Activated CD8-positive, alpha-beta memory T cell treated with anti-CD3 and anti-CD28 coated beads, Interleukin-2, amount 50 U/mL, for 1 hour (primary cell): ENCODE measurements around the gene DRC1.
"Not testable (repeated sequence)": the region's sequence is repeated elsewhere in the genome, so short reads cannot be mapped to it uniquely, and the experiment has no call there.

Experiments
- DNase-seq: peaks from one replicate; pipeline ENCODE4 v3.0.0-alpha.2; 2020; ENCODE audit errors: extremely low read depth

Gene DRC1

DNA sequence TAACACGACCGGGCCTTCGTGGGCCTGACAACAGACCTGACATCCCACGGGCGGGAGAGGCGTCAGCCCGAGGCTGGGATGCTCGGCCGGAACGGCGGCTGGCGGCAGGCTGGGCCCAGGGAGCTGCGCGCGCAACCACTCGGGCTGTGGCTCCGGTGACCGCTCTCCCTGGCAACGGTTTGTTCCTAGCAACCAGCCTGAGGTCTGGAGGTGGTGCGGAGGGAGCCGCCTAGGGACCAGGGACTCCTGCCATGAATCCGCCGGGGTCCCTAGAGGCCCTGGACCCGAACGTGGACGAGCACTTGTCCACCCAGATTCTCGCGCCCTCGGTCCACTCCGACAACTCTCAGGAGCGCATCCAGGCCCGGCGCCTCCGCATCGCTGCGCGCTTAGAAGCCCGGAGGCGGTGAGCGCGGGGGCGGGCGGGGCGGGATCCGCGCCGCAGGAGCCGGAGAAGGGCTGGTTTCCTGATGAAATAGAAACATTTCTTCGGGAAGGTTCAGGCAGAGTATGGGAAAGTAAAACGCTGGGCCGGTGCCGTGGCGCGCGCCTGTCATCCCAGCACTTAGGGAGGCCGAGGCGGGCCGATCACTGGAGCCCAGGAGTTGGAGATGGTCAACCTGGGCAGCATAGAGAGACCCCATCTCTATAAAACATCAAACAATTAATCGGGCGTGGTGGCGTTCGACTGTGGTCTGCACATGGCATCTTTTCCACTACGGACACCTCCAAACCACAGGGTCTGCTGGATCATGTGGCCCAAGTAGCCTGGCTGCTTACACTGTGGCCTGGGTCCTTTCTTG is at the start of gene DRC1:
TSS of gene DRC1 (plus strand) at position 182 of the 803 bp plus-strand sequence. CDS start at position 252, 70 bp downstream.
- DNase-seq, result no peak

DNA sequence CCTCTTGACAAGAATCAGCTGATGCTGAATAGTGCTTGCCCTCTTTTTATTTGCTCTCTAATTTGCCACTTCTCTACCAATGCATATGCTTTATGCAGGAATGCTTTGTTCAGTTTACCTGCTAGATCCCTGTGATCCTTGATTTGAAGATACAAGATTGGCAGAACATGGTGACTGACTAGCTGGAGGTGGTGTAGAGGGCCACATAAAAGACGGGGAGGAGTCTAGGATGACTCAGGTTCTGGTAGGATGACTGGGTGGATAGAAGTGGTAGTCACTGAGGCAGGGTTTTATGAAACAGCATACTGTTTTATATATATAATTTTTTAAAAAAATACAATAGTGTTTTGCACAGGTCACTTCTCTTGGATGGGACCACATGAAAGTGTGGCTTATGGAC is 48.8 kb upstream of the DRC1 start:
- no peak for DNase-seq

DNA sequence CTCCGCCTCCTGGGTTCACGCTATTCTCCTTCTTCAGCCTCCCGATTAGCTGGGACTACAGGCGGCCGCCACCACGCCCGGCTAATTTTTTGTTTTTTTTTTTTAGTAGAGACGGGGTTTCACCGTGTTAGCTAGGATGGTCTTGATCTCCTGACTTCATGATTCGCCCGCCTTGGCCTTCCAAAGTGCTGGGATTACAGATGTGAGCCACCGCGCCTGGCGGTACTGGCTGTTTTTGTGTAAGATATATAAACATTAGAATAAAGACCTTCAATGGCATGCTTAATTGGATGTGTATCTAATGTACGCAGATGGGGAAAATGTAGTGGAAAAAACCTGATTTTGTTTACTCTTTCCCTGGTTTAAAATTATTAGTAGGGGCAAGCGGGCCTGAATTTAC is 47.3 kb upstream of the DRC1 start:
- DNase-seq, result not testable (repeated sequence)

DNA sequence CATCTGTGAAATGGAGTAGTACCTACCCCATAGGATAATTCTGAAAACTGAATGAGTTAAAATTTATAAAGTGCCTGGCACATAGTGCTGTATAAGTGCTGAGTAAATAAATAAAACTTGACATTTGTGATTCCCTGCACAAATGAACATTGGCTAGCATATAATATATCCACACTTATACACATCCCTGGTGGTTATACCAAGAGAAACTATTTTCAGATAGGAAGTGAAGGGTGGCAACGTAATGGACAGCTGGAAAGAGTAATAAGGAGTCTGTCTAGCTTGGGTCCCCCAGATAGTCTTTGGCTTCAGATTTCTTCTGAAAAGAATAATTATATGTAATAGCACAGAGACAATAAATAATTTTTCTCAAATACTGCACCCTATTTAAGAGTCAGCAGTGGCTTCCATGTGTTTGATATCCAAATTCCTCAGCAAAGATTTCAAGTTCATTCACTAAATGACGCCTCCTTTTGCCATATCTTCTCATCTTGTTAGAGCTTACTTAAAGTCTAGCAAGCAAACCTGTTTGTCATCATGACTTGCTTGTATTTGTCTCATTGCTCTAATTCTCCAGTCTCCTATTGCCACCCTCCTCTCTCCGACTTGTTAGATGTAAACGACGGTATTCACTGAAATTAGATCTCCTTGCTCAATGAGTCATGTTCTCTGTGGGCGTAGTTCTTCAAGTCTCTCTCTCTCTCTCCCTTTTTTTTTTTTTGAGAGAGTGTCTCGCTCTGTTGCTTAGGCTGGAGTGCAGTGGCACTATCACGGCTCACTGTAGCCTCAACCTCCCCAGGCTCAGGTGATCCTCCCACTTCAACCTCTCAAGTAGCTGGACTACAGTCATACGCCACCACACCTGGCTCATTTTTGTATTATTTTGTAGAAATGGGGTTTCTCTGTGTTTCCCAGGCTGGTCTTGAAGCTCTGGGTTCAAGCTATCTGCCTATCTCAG is 46.4 kb upstream of the DRC1 start:
- DNase-seq, result no peak

GRCh38 chr2:26356111-26356510 is 45.6 kb upstream of the DRC1 start:
- DNase-seq, result no peak

DNA sequence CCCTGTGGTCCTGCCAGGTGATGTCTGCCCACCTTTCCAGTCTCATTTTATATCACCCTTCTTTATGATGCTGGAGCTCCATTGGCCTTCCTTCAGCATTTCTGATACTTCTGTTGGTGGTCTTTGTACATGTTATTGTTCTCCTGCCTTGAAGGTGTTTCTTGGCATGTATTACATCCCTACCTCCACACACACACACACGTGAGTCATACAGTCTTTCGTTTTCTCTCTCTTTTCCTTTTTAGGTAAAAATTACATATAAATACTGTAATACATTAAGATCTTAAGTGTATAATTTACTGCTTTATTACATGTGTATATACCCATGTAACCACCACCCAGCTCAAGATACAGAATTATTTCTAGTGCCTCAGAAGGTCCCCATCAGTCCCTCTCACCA is 44.9 kb upstream of the DRC1 start:
- no peak for DNase-seq

DNA sequence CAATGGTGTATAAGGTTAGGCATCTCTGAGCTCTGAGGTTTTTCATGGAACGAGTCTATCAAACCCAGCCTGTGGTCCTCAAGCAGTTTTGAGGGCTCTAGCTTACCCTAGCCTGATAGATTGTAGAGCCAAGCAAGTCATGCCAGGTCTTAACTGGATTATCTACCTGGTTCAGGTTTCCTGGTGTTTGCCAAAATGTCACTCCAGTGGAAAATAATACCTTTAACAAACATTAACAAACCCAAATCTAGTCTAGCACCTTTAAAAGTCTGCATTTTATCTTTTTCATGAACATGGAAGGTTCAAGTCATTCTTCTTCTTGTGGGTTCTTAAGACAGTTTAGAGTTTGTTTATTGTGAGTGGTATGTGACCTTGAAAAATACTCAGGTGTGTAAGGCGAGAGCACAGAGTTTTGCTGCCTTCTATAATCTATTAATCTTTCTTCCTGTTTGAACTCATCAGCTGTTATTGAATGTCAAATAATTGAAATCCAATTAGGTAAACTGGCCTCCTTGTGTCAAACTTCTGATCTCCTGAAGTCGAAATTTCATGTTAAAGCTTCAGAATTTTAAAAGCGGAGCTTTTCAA is 41.7 kb upstream of the DRC1 start:
- no peak for DNase-seq

GRCh38 chr2:26363323-26363722 is 38.4 kb upstream of the DRC1 start:
- DNase-seq, result no peak

- no peak for DNase-seq
Measured at GRCh38 chr2:26363958-26364357, 37.8 kb upstream of the DRC1 start.

DNA sequence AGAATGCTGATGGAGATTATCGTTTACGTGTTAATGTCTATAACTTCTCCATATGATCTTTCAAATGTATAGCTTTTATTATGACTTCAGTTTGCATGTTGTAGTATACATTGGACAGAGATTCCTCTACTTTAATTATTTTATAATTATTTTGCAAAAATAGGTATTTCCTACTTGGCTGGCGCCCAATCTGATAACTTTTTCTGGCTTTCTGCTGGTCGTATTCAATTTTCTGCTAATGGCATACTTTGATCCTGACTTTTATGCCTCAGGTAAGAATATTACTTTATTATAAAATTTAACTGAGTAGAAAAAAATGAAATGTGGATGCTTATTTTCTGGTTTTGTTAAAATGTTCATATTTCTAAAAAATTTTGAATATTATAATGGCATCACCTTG is 37.1 kb upstream of the DRC1 start:
- no peak for DNase-seq

- DNase-seq, result no peak
Measured at GRCh38 chr2:26366957-26367356, 34.8 kb upstream of the DRC1 start.

DNA sequence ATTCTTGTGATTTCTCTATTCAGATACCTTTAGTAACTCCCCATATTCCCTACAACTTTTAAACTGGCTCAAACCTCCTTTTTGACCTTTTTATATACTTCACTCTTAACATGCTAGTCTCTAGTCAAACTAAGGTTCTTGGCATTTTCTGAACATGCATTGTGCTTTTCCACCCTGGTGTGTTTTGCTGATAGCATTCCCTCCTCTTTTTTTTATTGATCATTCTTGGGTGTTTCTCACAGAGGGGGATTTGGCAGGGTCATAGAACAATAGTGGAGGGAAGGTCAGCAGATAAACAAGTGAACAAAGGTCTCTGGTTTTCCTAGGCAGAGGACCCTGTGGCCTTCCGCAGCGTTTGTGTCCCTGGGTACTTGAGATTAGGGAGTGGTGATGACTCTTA is 32.1 kb upstream of the DRC1 start:
- DNase-seq, result not testable (repeated sequence)

DNA sequence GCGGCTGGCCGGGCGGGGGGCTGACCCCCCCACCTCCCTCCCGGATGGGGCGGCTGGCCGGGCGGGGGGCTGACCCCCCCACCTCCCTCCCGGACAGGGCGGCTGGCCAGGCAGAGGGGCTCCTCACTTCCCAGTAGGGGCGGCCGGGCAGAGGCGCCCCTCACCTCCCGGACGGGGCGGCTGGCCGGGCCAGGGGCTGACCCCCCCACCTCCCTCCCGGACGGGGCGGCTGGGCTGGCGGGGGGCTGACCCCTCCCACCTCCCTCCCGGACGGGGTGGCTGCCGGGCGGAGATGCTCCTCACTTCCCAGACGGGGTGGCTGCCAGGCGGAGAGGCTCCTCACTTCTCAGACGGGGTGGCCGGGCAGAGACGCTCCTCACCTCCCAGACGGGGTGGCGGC is 30.8 kb upstream of the DRC1 start:
- DNase-seq, result not testable (repeated sequence)

GRCh38 chr2:26376799-26377198 is 24.9 kb upstream of the DRC1 start:
- DNase-seq, result no peak

DNA sequence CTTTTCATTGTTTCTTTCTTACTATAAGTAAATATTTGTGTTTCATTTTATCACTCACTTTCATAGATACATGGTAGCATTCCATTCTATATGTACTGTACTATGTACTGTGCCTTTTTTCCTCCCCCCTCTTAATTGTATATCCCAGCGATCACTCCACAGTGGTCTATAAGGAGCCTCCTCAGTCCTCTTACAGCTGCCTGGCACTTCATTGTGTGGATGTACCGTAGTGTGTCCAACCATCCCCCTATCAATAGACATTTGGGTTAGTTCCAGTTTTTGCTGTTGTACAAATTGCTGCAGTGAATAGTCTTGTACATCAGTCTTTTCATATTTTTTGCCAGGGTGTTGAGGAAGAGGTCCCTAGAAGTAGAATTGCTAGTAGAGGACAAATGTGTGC is 21.4 kb upstream of the DRC1 start:
- DNase-seq, result no peak

- DNase-seq, result no peak
Measured at GRCh38 chr2:26382564-26382963, 19.2 kb upstream of the DRC1 start.

GRCh38 chr2:26384183-26384582 is 17.5 kb upstream of the DRC1 start:
- no peak for DNase-seq

DNA sequence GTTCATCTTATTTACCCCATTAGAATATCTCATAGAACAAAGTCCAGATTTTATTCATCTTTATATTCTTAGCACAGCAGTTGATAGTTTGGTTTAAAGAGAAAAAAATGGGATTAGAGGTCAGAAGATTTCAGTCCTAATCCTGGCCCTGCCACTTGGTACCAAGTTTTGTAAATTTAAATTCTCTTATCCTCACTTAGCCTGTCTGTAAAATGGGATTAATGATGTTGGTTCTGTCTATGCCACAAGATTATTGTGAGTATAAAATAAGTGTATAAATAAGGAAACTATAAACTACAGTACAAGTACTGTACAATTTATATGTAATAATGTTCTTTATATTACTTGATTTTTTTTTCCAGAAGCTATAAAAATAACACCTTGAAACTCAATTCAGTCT is 17.1 kb upstream of the DRC1 start:
- DNase-seq, result no peak

GRCh38 chr2:26387189-26387588 is 14.5 kb upstream of the DRC1 start:
- no peak for DNase-seq

DNA sequence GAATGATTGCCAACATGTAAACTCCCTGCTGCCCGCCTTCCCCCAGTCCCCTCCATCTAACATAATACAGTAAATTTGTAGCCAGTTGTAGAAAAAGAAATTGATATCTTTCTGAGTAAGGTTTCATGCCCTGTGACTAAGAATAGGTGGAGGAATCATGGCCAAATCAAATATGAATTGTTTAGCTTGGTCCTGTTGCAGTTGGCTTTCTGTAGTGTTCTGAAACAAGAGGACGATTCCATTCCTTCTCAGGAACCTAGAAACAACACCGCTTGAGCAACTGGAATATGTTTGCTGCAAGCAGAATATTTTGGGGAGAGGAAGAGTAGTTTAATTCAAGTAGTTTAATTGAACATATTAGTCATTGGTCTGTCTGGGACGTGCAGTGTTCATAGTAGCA is 7.0 kb upstream of the DRC1 start:
- DNase-seq, result no peak

- no peak for DNase-seq
Measured at GRCh38 chr2:26395394-26395793, 6.3 kb upstream of the DRC1 start.

DNA sequence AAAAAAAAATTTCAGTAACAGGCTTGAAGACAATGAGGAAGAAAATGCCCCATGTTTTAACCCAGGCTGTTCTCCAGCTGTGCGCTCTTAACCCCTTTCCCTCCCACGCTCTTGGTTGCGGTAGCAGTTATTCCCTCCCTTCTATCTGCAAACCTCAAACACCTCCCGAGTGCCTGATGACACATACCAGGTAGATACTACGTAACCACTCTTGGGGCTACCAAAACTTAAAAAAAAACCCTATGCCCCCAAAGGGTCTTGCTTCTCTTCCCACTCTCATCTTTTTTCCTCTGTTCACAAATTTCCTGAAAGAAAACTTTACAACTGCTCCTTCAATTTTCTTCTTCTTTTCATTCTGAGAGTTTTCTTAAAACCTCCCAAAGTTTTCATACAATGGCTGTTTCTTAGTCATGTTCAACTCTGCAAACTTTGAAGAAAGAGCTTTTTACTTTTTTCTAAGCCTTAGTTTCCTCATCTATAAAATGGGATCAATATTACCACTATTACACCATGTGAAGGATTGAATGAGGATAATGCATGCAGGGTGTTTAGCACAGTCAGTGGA is 4.9 kb upstream of the DRC1 start:
- no peak for DNase-seq
